Spinal cord (tissue), 10 donors: ENCODE results near the gene REC8. TPM values are rescaled to one million over a fixed set of nuclear protein-coding genes. Genes with fewer than 3 reads are reported as not detected.
"Not testable (repeated sequence)": the region's sequence is repeated elsewhere in the genome, so short reads cannot be mapped to it uniquely, and the experiment has no call there.

Source experiments
- DNase-seq, 6 donors: peaks; one replicate each; pipeline versions ENCODE4 v3.0.0 to v3.0.0-alpha.2; 2013 to 2015; ENCODE audit warnings: low spot score in 6 of 6, low read depth in 4 of 6
- H3K27ac ChIP-seq: one replicate; pipeline ENCODE4 v1.5.1; 2013; ENCODE audit warnings: low read depth, low read length, control low read depth
- H3K27me3 ChIP-seq: one replicate; pipeline ENCODE4 v1.6.1; 2013; ENCODE audit warnings: low read length; ENCODE audit not compliant: control insufficient read depth, insufficient read depth
- H3K36me3 ChIP-seq: one replicate; pipeline ENCODE4 v1.6.1; 2013; ENCODE audit warnings: low read length; ENCODE audit not compliant: control insufficient read depth, insufficient read depth
- H3K4me1 ChIP-seq: one replicate; pipeline ENCODE4 v1.6.1; 2013; ENCODE audit warnings: low read length; ENCODE audit not compliant: control insufficient read depth, insufficient read depth
- H3K4me3 ChIP-seq: one replicate; pipeline ENCODE4 v1.5.1; 2013; ENCODE audit warnings: low read depth, low read length, control low read depth
- H3K9me3 ChIP-seq: one replicate; pipeline ENCODE4 v1.6.1; 2013; ENCODE audit warnings: low read length; ENCODE audit not compliant: control insufficient read depth, insufficient read depth
- WGBS: methylation state at CpG from one replicate; pipeline ENCODE4 v1.1.5; 2013; ENCODE audit warnings: missing lambda C conversion rate; ENCODE audit not compliant: insufficient coverage; 5-methylcytosine and 5-hydroxymethylcytosine counted together
- polyA plus RNA-seq, 2 donors: library from polyadenylated mRNA; unstranded; fragments of 120-200 nt; gene quantifications; one replicate each; pipeline ENCODE4 v1.2.1, GENCODE V29; 2013; ENCODE audit not compliant: insufficient read length in 2 of 2
- total RNA-seq, 2 donors: library from RNA; depleted of rRNA in 1 of 2; stranded (reverse); fragments of 120-200 nt in 1 of 2; fragments of >200 nt in 1 of 2; gene quantifications; one replicate each; pipeline versions ENCODE4 v1.2.3 to v1.2.4, GENCODE V29; 2013 to 2014
- donor health status: healthy.

REC8 gene
- total and polyA plus RNA-seq, 4 donors: 18.7 to 129 (median 58.9) TPM

DNA sequence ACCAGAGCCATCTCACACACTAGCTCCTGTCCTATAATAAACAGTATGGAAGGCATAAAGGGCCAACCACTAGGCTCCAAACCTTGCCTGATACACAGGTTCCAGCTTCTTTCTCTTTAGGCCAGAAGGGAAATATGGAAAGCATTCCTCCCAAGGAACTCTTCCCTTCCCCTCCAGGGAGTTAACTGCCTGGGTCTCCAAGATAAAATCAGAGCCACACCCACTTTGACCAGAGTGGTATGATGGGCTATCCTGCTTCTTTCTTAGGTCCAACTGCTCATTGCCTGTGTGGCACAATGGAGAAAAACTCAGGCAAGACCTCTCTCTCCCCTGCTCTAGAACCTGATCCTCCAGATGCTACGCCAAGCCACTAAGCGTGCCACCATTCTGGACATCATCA is 35.7 kb downstream of the REC8 start:
- H3K27ac ChIP-seq: no peak overlapping the region
- DNase-seq: no peak
- WGBS: 100% methylated on average over 2 of the region's 2 CpGs
- H3K4me1 ChIP-seq: peaks cover 8% of the 10 kb centered on the region
- H3K27me3 ChIP-seq: no peaks in the 10 kb centered on the region
- peaks cover 53% of the 10 kb centered on the region for H3K36me3 ChIP-seq
- H3K9me3 ChIP-seq: no peaks in the 10 kb centered on the region
- no peak overlapping the region for H3K4me3 ChIP-seq

DNA sequence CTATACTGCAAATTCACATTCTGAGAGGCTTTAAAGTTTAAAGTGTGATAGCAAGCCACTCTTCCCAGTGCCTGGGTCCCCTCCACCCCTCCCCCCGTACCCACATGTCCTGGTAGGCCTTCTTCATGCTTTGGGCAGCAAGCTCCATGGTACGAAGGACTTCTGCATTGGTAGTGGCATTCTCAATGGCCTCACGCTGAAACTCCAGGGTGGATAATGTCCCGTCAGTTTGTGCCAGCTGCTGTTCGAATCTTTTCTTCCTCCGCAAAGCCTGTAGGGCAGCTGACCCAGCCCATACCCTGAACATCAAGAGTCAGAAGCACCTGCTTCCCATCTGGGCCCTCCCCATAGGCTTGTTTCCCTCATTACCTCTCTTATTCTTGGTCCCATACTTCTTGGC is 39.4 kb downstream of the REC8 start:
- Histone ChIP-seq H3K4me3 (no peak overlapping the region), H3K27me3 (no peaks in the 10 kb centered on the region), H3K9me3 (no peaks in the 10 kb centered on the region), H3K27ac (no peak overlapping the region), H3K36me3 (peaks cover 44% of the 10 kb centered on the region), H3K4me1 (peaks cover 34% of the 10 kb centered on the region)
- 93% methylated on average over 6 of the region's 6 CpGs for WGBS
- DNase-seq: no peak

DNA sequence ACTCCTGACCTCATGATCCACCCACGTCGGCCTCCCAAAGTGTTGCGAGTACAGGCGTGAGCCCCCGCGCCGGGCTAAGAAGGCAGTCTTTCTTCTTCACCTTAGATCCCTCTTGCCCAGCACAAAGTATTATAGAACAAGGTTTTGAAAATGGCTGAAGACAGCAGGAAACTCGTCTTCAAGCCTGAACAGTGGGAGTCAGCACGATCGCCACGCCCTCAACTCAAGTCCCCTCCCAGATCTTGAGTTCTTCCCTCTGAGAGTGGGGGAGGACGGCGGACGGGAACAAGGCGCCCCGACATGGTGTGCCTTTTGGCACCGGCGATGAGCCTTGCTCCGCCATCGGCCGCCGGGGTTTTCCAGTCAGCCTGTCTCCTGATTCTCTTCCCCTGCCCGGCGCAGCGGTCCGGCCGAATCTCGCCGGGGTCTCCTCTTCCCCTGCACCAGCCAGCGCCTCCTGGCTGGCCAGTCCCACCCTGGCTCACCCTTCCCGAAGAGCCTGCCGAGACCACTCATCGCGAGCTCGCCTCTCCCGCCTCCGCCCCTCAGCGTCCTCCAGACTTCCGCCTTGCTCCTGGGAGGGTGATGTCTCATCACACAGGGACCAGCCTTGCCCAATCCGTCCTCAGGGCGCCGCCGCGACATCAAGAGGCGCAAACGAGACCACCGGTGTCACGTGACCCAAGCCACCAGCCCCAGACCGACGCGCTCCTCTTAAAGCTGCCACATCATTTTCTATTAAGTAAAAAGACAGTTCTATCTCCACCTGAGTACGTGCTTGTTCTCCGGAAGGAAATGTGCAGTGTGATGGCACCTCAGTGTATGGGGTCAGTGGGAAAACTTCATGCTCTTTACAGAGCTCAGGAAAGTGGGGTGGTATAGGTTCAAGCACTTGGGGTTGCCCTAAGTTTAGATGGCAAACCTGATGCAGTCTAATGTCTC is 41.3 kb downstream of the REC8 start, which contains the start of gene CHMP4A:
TSS of gene CHMP4A (minus strand) at position 565 of the 942 bp plus-strand sequence. CDS start at position 516, 49 bp downstream.
- Histone ChIP-seq H3K4me1 (peaks cover 34% of the 10 kb centered on the region), H3K36me3 (peaks cover 30% of the 10 kb centered on the region), H3K4me3 (peak within 1 kb of the TSS; percentile 95), H3K27ac (peak within 1 kb of the TSS; percentile 99), H3K27me3 (no peaks in the 10 kb centered on the region), H3K9me3 (no peaks in the 10 kb centered on the region)
- DNase-seq: peak; percentile 89 to 99 (median 92)
- 0% methylated on average over 40 of the region's 53 CpGs for WGBS

DNA sequence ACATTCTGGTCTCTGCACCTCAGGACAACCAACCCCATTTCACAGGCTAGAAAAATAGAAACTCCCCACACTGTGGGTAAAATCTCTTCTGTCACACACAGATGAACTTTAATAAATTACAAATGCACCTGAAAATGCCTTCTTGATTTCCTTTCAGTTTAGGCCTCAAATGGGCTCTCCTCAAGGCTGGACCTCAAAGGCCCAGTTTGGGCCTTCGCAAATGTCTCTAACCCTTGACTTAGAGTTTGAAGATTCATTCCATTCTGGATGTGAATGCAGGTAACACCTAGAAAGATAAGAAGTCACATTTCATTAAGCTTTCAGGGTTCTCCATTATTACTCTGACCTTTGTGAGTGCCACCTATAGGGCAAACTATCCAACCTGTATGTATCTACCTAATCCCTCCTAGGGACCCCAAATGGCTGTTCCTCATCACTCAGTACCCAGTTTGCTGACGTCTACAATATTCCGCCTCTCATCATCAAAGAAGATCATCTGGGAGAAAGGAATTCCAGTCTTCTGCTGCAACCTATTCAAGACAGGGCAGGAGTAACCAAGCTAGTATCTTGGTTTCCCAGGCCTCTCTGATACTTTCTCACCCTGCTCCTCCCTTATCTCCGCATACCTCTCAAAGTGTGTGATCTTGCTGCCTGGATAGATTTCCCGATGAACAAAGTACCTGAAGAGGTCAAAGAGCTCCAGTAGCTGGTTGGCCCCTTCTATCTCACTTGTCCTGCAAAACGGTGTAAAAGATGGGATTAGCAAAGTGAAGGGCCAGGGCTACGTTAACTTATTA is 42.2 kb downstream of the REC8 start:
- Histone ChIP-seq H3K4me3 (peak overlapping the region; percentile 95), H3K4me1 (peaks cover 34% of the 10 kb centered on the region), H3K27ac (peak overlapping the region; percentile 99), H3K27me3 (no peaks in the 10 kb centered on the region), H3K9me3 (no peaks in the 10 kb centered on the region), H3K36me3 (peaks cover 23% of the 10 kb centered on the region)
- no peak for DNase-seq
- WGBS: 91% methylated on average over 4 of the region's 7 CpGs

DNA sequence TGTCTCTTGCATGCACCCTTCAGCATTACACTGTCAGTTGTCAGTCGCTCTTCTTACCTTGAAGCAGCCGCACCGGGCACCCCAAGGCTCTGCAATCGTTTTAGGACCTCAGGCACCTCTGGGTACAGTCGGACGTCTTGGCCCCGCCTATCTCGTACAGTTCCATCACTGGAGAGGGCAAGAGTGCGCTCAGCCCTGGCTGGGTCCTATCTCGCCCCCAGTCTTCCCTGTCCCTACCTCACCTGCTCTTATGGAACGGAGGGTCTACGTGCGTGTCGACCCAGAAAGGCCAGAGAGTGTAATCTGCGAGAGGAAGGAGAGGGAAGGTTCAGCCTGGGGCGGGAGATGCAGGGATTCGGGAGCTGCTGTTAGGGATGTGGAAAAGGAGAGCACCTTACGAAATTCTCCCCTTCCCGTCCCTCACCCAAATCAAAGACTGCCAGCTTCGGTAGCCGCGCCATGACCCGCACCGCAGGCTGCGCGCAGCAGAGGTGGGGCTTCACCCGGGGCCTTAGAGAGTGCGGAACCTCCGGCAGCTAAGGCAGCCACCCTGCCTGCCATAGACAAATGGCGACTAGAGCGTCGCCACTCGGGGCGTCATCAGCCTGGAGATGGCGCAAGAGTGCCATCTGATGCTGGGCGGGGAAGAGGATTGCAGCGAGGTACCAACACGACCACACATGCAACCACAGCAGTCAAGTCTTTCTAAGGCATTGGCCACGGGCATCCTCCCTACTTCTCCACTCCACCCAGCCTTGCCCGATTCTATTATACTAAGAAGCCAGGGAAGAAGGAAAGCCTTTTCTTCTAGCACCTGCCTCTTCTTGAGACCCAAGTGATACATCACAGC is 43.8 kb downstream of the REC8 start, which contains the start of gene MDP1:
TSS of gene MDP1 (minus strand) at position 572 of the 850 bp plus-strand sequence. CDS start at position 461, 111 bp downstream.
- 0% methylated on average over 32 of the region's 40 CpGs for WGBS
- Histone ChIP-seq H3K4me1 (peaks cover 34% of the 10 kb centered on the region), H3K9me3 (no peaks in the 10 kb centered on the region), H3K36me3 (peaks cover 11% of the 10 kb centered on the region), H3K27ac (peak within 1 kb of the TSS; percentile 94), H3K4me3 (peak within 1 kb of the TSS; percentile 96), H3K27me3 (no peaks in the 10 kb centered on the region)
- peak; percentile 70 to 98 (median 84) for DNase-seq

DNA sequence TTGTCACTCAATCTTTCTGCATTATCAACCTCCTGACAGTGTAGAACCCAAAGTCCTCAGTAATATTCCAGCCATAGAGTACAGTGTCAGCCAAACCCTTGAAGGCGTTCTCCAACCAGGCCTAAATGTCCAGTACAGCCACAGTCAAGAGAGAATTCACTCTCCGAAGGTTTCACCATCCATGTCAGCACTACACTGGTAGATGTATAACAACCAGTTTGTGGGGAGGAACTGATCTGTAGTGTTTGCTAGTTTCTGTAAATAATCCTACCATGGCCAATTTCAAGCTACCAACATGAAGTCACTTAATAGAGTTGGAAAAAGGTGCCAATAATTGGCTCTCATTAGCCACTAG is 44.4 kb downstream of the REC8 start:
- Histone ChIP-seq H3K9me3 (no peaks in the 10 kb centered on the region), H3K4me1 (peaks cover 32% of the 10 kb centered on the region), H3K4me3 (peak overlapping the region; percentile 96), H3K27me3 (no peaks in the 10 kb centered on the region), H3K36me3 (peaks cover 5% of the 10 kb centered on the region), H3K27ac (peak overlapping the region; percentile 94)
- no peak for DNase-seq
- 83% methylated on average over 1 of the region's 2 CpGs for WGBS

DNA sequence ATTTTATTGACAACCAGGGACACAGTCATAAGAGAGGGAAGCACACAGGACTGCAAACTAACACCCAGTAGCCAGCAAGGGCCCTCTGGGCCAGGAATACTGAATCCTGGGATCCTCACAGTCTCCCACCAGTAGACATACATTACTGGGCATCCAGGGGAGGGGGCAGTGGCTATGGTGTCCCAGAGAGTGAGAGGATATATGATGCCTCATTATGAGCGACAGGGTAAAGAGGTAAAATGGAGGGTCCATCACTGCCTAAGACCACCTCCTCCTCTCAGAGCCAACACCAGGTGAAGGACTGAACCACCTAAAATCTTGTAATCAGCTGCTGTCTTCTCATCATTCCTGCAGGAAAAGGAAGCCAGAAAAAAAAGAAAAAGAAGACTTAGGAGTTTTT is 45.0 kb downstream of the REC8 start:
- no CpG with 5 or more reads among the region's 1 CpG for WGBS

DNA sequence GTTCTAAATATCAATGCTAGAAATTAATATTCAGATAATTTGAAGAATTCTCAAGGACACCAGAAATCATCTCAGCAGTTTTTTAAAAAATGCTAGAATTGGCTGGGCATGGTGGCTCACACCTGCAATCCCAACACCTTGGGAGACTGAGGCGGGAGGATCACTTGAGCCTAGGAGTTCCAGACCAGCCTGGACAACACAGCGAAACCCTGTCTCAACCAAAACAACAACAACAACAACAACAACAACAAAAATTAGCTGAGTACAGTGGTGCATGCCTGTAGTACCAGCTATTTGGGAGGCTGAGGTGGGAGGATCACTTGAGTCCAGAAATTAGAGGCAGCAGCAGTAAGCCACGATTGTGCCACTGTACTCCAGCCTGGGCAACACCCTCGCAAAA is 47.2 kb downstream of the REC8 start:
- WGBS: no CpG with 5 or more reads among the region's 4 CpGs
- no peak for DNase-seq

More for the DNA sequence above, 45.0 kb downstream of the REC8 start:
- H3K4me1 ChIP-seq: peaks cover 30% of the 10 kb centered on the region
- not testable (repeated sequence) for H3K36me3 ChIP-seq, H3K4me3 ChIP-seq, H3K27me3 ChIP-seq, DNase-seq, H3K9me3 ChIP-seq, H3K27ac ChIP-seq

DNA sequence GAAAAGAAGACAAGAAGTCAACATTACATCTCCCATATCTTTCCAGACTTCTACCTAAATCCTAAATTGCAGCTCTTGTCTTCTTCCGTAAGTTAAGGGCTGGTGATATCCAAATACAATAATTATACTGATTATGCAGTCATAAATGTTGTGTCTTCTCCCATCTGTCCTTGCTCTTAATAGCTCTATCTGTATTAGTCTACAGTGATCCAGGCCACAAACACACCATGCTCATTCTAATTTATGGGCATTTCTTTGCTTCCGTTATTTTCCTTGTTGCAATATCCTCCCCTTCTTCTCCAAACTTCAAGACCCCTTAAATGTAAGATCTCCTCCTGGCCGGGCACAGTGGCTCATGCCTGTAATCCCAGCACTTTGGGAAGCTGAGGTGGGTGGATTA is 47.6 kb downstream of the REC8 start:
- no peak for DNase-seq
- H3K4me1 ChIP-seq: peaks cover 11% of the 10 kb centered on the region
- no peaks in the 10 kb centered on the region for H3K27me3 ChIP-seq
- no peak overlapping the region for H3K27ac ChIP-seq
- no peaks in the 10 kb centered on the region for H3K9me3 ChIP-seq
- peaks cover 4% of the 10 kb centered on the region for H3K36me3 ChIP-seq
- no peak overlapping the region for H3K4me3 ChIP-seq
- no CpG with 5 or more reads among the region's 3 CpGs for WGBS

More for the DNA sequence above, 47.2 kb downstream of the REC8 start:
- H3K36me3 ChIP-seq: peaks cover 4% of the 10 kb centered on the region
- H3K27me3 ChIP-seq: no peaks in the 10 kb centered on the region
- peaks cover 12% of the 10 kb centered on the region for H3K4me1 ChIP-seq
- no peak overlapping the region for H3K27ac ChIP-seq
- no peak overlapping the region for H3K4me3 ChIP-seq
- H3K9me3 ChIP-seq: no peaks in the 10 kb centered on the region
